Neural cell (in vitro differentiated cells): ENCODE measurements around the gene MYBL2. TPM values are rescaled to one million over a fixed set of nuclear protein-coding genes. Genes with fewer than 3 reads are reported as not detected.

Experiments
- H2AFZ ChIP-seq: fragments of 200-600, 300-800 bp; sonication (generic), shearing (Covaris generic); 2 replicates; pipeline ENCODE4 v1.6.0; 2014; ENCODE audit warnings: low read depth, mild to moderate bottlenecking, antibody characterized with exemption, low read length, moderate library complexity
- H3F3A ChIP-seq: fragments of 200-600 bp; shearing (Covaris generic); 2 replicates; pipeline ENCODE4 v1.6.1; 2016; ENCODE audit warnings: mild to moderate bottlenecking, moderate library complexity, mixed read lengths, antibody characterized with exemption, low read length; ENCODE audit not compliant: insufficient read depth, poor library complexity, severe bottlenecking
- H3K27ac ChIP-seq: fragments of 200-600, 300-800 bp; sonication (generic), shearing (Covaris generic); 2 replicates; pipeline ENCODE4 v1.5.1; 2014; ENCODE audit warnings: mild to moderate bottlenecking, low read length, moderate library complexity
- H3K27me3 ChIP-seq: fragments of 300-800, 200-600 bp; sonication (generic), shearing (Covaris generic); 2 replicates; pipeline ENCODE4 v1.6.0; 2014; ENCODE audit warnings: mild to moderate bottlenecking, low read depth, low read length, moderate library complexity; ENCODE audit not compliant: insufficient read depth
- H3K36me3 ChIP-seq: fragments of 300-800, 200-600 bp; sonication (generic), shearing (Covaris generic); 2 replicates; pipeline ENCODE4 v1.5.1; 2014; ENCODE audit warnings: mild to moderate bottlenecking, antibody characterized with exemption, low read length, moderate library complexity; ENCODE audit not compliant: insufficient read depth
- H3K4me2 ChIP-seq: fragments of 300-800, 200-600 bp; sonication (generic), shearing (Covaris generic); 2 replicates; pipeline ENCODE4 v1.6.0; 2014; ENCODE audit warnings: mild to moderate bottlenecking, low read length
- H3K4me3 ChIP-seq: fragments of 300-800, 200-600 bp; sonication (generic), shearing (Covaris generic); 2 replicates; pipeline ENCODE4 v1.5.1; 2014; ENCODE audit warnings: mild to moderate bottlenecking, low read length, moderate library complexity
- H3K79me2 ChIP-seq: fragments of 200-600 bp; shearing (Covaris generic); replicated peaks from 2 replicates; pipeline ENCODE4 v1.6.0; 2014; ENCODE audit warnings: mild to moderate bottlenecking, low read length, moderate library complexity; ENCODE audit not compliant: insufficient read depth
- H3K9ac ChIP-seq: fragments of 300-800, 200-600 bp; sonication (generic), shearing (Covaris generic); 2 replicates; pipeline ENCODE4 v1.6.1; 2016; ENCODE audit warnings: mild to moderate bottlenecking, low read length, mixed read lengths
- H3K9me2 ChIP-seq: fragments of 200-600 bp; shearing (Covaris generic); 2 replicates; pipeline ENCODE4 v1.6.1; 2016; ENCODE audit warnings: mild to moderate bottlenecking, low read length, mixed read lengths; ENCODE audit not compliant: insufficient read depth
- H3K9me3 ChIP-seq: fragments of 200-600, 300-800 bp; sonication (generic), shearing (Covaris generic); 2 replicates; pipeline ENCODE4 v1.6.1; 2016; ENCODE audit warnings: mild to moderate bottlenecking, mixed run types, low read length, moderate library complexity, mixed read lengths
- H4K20me1 ChIP-seq: fragments of 200-600 bp; shearing (Covaris generic); 2 replicates; pipeline ENCODE4 v1.6.1; 2016; ENCODE audit warnings: mild to moderate bottlenecking, mixed run types; ENCODE audit not compliant: insufficient read depth
- CTCF ChIP-seq: fragments of 450-650 bp; IDR thresholded peaks from 2 replicates; pipeline ENCODE4 v1.5.1; 2014; ENCODE audit warnings: antibody characterized with exemption, mild to moderate bottlenecking, moderate library complexity; ENCODE audit not compliant: poor library complexity, severe bottlenecking
- EP300 ChIP-seq: fragments of 450-650 bp; conservative IDR thresholded peaks from 2 replicates; pipeline ENCODE4 v1.6.1; 2014; ENCODE audit warnings: antibody characterized with exemption, mild to moderate bottlenecking, moderate library complexity; ENCODE audit not compliant: poor library complexity, severe bottlenecking
- EZH2 ChIP-seq: fragments of 200-600, 300-800 bp; shearing (Covaris generic), sonication (generic); IDR thresholded peaks from 2 replicates; pipeline ENCODE4 v1.6.1; 2014; ENCODE audit warnings: antibody characterized with exemption, low read length, borderline replicate concordance, mild to moderate bottlenecking; ENCODE audit not compliant: insufficient read depth, poor library complexity, severe bottlenecking
- MXI1 ChIP-seq: fragments of 450-650 bp; conservative IDR thresholded peaks from 2 replicates; pipeline ENCODE4 v1.6.1; 2014; ENCODE audit warnings: antibody characterized with exemption, mild to moderate bottlenecking; ENCODE audit not compliant: poor library complexity, severe bottlenecking
- POLR2AphosphoS5 ChIP-seq: IDR thresholded peaks from 2 replicates; pipeline ENCODE4 v1.6.1; 2012
- RAD21 ChIP-seq: fragments of 450-650 bp; conservative IDR thresholded peaks from 2 replicates; pipeline ENCODE4 v1.6.1; 2014; ENCODE audit warnings: antibody characterized with exemption, mild to moderate bottlenecking, moderate library complexity
- REST ChIP-seq: IDR thresholded peaks from 2 replicates; pipeline ENCODE4 v1.6.1; 2012; ENCODE audit warnings: borderline replicate concordance
- SMC3 ChIP-seq: fragments of 450-650 bp; conservative IDR thresholded peaks from 2 replicates; pipeline ENCODE4 v1.6.1; 2014; ENCODE audit warnings: antibody characterized with exemption, mild to moderate bottlenecking, moderate library complexity; ENCODE audit not compliant: poor library complexity
- TAF1 ChIP-seq: IDR thresholded peaks from 2 replicates; pipeline ENCODE4 v1.6.1; 2012; ENCODE audit warnings: low read depth
- polyA plus RNA-seq: library from polyadenylated mRNA; depleted of rRNA; stranded (reverse); fragments of >200 nt; gene quantifications from 2 replicates; pipeline ENCODE4 v1.2.3, GENCODE V29; 2014

MYBL2 gene
- polyA plus RNA-seq, 1 donor from 2014 or later: not detected

- Histone ChIP-seq H3F3A (no peaks in the 10 kb centered on the region), H3K4me2 (no peak overlapping the region), H4K20me1 (no peaks in the 10 kb centered on the region), H3K4me3 (no peak overlapping the region), H2AFZ (no peak overlapping the region), H3K9me3 (no peaks in the 10 kb centered on the region), H3K27me3 (no peaks in the 10 kb centered on the region), H3K9me2 (no peaks in the 10 kb centered on the region), H3K36me3 (no peaks in the 10 kb centered on the region), H3K79me2 (no peaks in the 10 kb centered on the region), H3K27ac (no peak overlapping the region), H3K9ac (no peak overlapping the region)
- TF ChIP-seq REST (no peak), EZH2 (no peak), TAF1 (no peak), EP300 (no peak), RAD21 (no peak), POLR2AphosphoS5 (no peak), SMC3 (no peak), CTCF (no peak), MXI1 (no peak)
These were observed 50.1 kb downstream of the MYBL2 start for GRCh38 chr20:43716757-43717615.

- TF ChIP-seq EZH2 (no peak), POLR2AphosphoS5 (no peak)
- Histone ChIP-seq H3K27ac (no peak overlapping the region), H3K27me3 (no peaks in the 10 kb centered on the region), H4K20me1 (no peaks in the 10 kb centered on the region), H3K9me3 (no peaks in the 10 kb centered on the region), H3K79me2 (no peaks in the 10 kb centered on the region), H3K4me3 (no peak overlapping the region), H3K4me2 (no peak overlapping the region), H3K36me3 (no peaks in the 10 kb centered on the region), H3K9me2 (no peaks in the 10 kb centered on the region), H2AFZ (no peak overlapping the region), H3F3A (no peaks in the 10 kb centered on the region), H3K9ac (no peak overlapping the region)
These were observed 50.7 kb downstream of the MYBL2 start for GRCh38 chr20:43717616-43717995.

GRCh38 chr20:43720007-43720406 lies 53.1 kb downstream of the MYBL2 start:
- no peaks in the 10 kb centered on the region for H3F3A ChIP-seq
- no peak overlapping the region for H3K9ac ChIP-seq
- no peak overlapping the region for H3K4me3 ChIP-seq
- no peaks in the 10 kb centered on the region for H3K9me2 ChIP-seq
- H3K36me3 ChIP-seq: no peaks in the 10 kb centered on the region
- H4K20me1 ChIP-seq: no peaks in the 10 kb centered on the region
- no peak for TF ChIP-seq REST
- no peak for TF ChIP-seq CTCF
- no peaks in the 10 kb centered on the region for H3K9me3 ChIP-seq
- no peak overlapping the region for H2AFZ ChIP-seq
- H3K79me2 ChIP-seq: no peaks in the 10 kb centered on the region
- no peaks in the 10 kb centered on the region for H3K27me3 ChIP-seq
- H3K4me2 ChIP-seq: no peak overlapping the region
- no peak overlapping the region for H3K27ac ChIP-seq
